Progenitor cell of endocrine pancreas (in vitro differentiated cells): ENCODE results near the gene IL31. TPM values are rescaled to one million over a fixed set of nuclear protein-coding genes. Genes with fewer than 3 reads are reported as not detected.

ENCODE experiments used
- DNase-seq: peaks from one replicate; pipeline ENCODE4 v3.0.0; 2021; ENCODE audit warnings: low spot score; ENCODE audit not compliant: unreplicated experiment
- H3K27ac Mint-ChIP-seq: 2 replicates; pipeline ENCODE4 v1.8.0; 2021; ENCODE audit warnings: mild to moderate bottlenecking, moderate library complexity, mixed read lengths
- H3K27me3 Mint-ChIP-seq: 2 replicates; pipeline ENCODE4 v1.8.0; 2021; ENCODE audit warnings: mixed read lengths
- H3K36me3 Mint-ChIP-seq: 2 replicates; pipeline ENCODE4 v1.8.0; 2022; ENCODE audit warnings: mixed read lengths; ENCODE audit not compliant: insufficient read depth
- H3K4me1 Mint-ChIP-seq: 2 replicates; pipeline ENCODE4 v1.8.0; 2021; ENCODE audit warnings: low read depth, mixed read lengths
- H3K4me3 Mint-ChIP-seq: 2 replicates; pipeline ENCODE4 v1.8.0; 2021; ENCODE audit warnings: low read depth, mild to moderate bottlenecking, moderate library complexity, mixed read lengths
- H3K9me3 Mint-ChIP-seq: 2 replicates; pipeline ENCODE4 v1.8.0; 2021; ENCODE audit warnings: low read depth, mixed read lengths
- CTCF ChIP-seq: fragments of 200-600 bp; sonication (generic); IDR thresholded peaks from one replicate; pipeline ENCODE4 v1.5.0; 2021; ENCODE audit warnings: antibody characterized with exemption, mild to moderate bottlenecking; ENCODE audit not compliant: unreplicated experiment
- total RNA-seq: library from RNA; stranded (reverse); gene quantifications from 2 replicates; pipeline ENCODE4 v1.2.1, GENCODE V29; 2021

IL31 gene
- total RNA-seq, 1 donor from 2014 or later: not detected

- Mint-ChIP-seq H3K36me3 (no peaks in the 10 kb centered on the region), H3K4me1 (no peaks in the 10 kb centered on the region), H3K27ac (no peak overlapping the region), H3K27me3 (peaks cover 10% of the 10 kb centered on the region), H3K4me3 (no peak overlapping the region), H3K9me3 (no peaks in the 10 kb centered on the region)
- DNase-seq: no peak
- TF ChIP-seq CTCF: no peak
Measured at GRCh38 chr12:122171399-122171798, 2.6 kb downstream of the IL31 start.

GRCh38 chr12:122168492-122168891 lies 5.5 kb downstream of the IL31 start:
- Mint-ChIP-seq H3K27me3 (peaks cover 7% of the 10 kb centered on the region), H3K36me3 (no peaks in the 10 kb centered on the region), H3K4me3 (no peak overlapping the region), H3K9me3 (no peaks in the 10 kb centered on the region), H3K4me1 (no peaks in the 10 kb centered on the region), H3K27ac (no peak overlapping the region)
- TF ChIP-seq CTCF: no peak
- no peak for DNase-seq

GRCh38 chr12:122167356-122167925 lies 6.6 kb downstream of the IL31 start:
- H3K27me3 Mint-ChIP-seq: peaks cover 5% of the 10 kb centered on the region
- no peak for TF ChIP-seq CTCF

GRCh38 chr12:122166422-122167349 lies 7.3 kb downstream of the IL31 start:
- Mint-ChIP-seq H3K4me3 (no peak overlapping the region), H3K4me1 (no peaks in the 10 kb centered on the region), H3K27me3 (peaks cover 5% of the 10 kb centered on the region), H3K9me3 (no peaks in the 10 kb centered on the region), H3K36me3 (no peaks in the 10 kb centered on the region), H3K27ac (no peak overlapping the region)
- no peak for DNase-seq
- no peak for TF ChIP-seq CTCF

More at GRCh38 chr12:122167356-122167925, 6.6 kb downstream of the IL31 start:
- no peak for DNase-seq
- no peak overlapping the region for H3K4me3 Mint-ChIP-seq
- no peaks in the 10 kb centered on the region for H3K9me3 Mint-ChIP-seq
- no peaks in the 10 kb centered on the region for H3K36me3 Mint-ChIP-seq
- H3K4me1 Mint-ChIP-seq: no peaks in the 10 kb centered on the region
- no peak overlapping the region for H3K27ac Mint-ChIP-seq

- no peak for TF ChIP-seq CTCF
- H3K4me1 Mint-ChIP-seq: no peaks in the 10 kb centered on the region
- H3K9me3 Mint-ChIP-seq: no peaks in the 10 kb centered on the region
- no peak for DNase-seq
- no peak overlapping the region for H3K4me3 Mint-ChIP-seq
- H3K36me3 Mint-ChIP-seq: no peaks in the 10 kb centered on the region
- H3K27ac Mint-ChIP-seq: no peak overlapping the region
- peaks cover 12% of the 10 kb centered on the region for H3K27me3 Mint-ChIP-seq
Measured at GRCh38 chr12:122162976-122163375, 11.0 kb downstream of the IL31 start.
